NOMO-1 treated with DMSO at 0.1 percent for 48 hours (cell line): ENCODE measurements around the gene RCOR2.
A peak's percentile ranks its signal among the peaks of the same experiment; 100 is the strongest.
"Not testable (repeated sequence)": the region's sequence is repeated elsewhere in the genome, so short reads cannot be mapped to it uniquely, and the experiment has no call there.

Source experiments
- DNase-seq: peaks from one replicate; lab custom pipeline; 2025; ENCODE audit not compliant: unreplicated experiment; lab: John Stamatoyannopoulos, UW

Gene RCOR2

DNA sequence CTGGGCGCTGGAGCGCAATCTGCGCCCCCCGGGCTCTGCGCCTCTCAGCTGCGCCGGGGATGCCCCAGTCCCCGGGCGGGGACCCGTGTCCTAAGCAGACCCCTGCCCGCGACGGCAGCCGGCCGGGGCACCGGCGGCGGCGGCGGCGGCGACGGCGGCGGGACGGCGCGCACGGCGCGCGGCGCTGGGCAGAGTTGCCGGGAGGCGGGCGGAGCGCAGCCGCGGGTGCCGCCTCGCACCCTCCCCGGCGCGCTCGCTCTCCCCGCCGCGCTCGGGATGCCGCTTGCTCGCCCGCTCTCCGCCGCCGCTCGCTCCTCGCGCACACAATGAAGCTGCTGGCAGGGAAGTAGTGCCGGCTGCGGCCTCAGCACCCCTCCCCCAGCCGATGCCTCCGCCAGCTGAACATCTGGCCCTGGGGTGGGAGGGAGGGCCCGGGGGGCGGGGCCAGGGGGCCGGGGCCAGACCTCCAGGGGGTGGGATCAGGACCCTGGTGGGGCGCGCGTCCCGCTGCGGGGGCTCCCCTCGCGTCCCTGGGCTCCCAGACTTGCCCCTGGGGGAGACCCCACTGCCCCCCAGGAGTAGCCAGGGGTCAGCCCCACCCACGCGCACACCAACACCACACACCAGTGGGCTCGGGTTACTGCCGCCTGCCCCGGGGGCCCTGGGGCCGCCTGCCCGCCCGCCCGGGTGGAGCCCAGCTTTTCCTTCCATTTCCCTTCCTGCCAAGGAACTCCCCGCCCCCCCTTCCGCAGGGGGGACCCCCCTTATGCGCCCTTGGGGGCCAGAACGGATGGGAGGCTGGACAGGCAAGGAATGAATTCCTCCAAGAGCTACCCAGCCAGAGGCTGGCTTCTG lies at the start of gene RCOR2:
TSS of gene RCOR2 (minus strand) at position 328 of the 855 bp plus-strand sequence. CDS start 708 bp downstream, outside the sequence.
- DNase-seq, result peak; percentile 64

DNA sequence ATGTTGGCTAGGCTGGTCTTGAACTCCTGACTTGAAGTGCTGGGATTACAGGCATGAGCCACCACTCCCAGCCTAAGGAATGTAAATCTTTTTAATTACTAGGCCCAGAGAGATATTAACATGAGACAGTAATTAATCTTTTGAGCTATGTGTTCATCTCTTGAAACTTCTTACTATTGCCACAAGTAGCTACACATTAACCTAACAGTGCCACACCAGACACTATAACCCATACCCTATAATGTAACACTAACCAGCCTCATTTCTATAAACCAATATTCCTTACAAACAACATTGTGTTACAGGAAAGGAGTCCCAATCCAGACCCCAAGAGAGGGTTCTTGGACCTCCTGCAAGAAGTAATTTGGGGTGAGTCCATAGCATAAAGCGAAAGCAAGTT lies 49.5 kb upstream of the RCOR2 start:
- DNase-seq, result no peak

DNA sequence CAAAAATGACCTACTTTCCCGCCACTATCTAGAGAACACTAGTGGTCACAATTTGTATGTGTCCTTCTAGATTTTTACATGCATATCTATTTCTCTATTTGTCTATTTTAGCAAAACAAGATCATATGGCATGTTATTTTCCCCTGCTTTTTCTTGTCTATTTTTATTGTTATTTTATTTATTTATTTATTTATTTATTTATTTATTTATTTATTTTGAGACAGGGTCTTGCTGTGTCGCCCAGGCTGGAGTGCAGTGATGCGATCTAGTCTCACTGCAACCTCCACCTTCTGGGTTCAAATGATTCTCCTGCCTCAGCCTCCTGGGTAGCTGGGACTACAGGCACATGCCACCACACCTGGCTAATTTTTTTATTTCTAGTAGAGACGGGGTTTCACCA lies 46.9 kb upstream of the RCOR2 start:
- not testable (repeated sequence) for DNase-seq

DNA sequence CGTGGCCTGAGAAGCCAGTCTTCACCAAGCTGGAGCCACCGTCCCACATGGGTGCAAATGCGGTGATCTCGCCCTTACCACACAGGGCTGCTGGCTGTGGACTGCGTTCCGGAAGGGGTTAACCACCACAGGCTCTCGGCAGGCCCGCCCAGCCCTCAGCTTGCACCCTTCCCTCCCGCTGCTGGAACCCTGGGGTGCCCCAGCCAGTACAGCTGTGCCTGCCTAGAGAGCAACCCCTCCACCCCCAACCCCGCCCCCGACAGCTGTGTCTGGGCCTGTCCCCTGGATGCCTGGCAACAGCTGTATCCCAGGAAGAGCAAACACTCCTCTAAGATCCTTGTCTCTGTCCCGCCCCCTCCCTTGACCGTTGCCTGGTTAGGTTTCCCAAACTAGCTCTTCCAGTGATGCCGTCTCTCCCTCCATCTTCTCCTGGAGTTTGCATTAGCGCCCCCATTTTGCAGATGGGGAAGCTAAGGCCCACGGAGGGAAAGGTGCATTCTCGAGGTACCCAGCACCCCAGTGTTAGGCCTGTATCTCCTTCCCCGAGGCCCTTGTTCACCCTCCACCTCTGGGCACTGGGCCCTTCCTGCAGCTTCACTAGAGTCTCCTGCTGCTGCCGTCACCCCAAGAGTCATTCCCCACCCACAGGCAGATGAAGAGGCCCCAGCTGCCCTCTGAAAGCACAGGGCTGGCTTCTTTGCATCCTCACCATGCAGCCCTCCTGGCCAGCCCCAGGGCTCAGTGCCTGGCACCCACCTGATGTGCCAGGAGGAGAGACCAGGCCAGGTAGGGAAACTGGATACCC lies 44.8 kb upstream of the RCOR2 start:
- no peak for DNase-seq

DNA sequence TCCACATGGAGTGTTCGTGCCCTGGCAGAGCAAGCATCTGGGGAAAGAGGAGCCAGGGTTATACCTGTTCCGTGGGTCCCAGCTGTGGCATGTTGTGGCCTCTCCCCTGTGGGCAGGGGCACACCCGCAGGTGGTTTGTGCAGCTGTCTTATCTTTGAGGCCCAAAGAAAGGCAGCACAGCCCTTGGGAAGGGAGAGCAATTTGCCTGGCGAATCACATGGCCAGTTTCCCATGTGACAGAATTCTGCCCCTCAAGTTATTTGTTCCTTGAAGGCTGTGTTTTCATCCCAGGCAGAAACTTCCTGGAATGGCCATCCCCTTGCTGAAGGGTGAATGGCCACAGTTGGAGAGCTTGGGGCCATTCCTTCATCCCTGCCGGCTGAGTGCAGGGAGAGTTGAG lies 41.0 kb upstream of the RCOR2 start:
- DNase-seq, result no peak

DNA sequence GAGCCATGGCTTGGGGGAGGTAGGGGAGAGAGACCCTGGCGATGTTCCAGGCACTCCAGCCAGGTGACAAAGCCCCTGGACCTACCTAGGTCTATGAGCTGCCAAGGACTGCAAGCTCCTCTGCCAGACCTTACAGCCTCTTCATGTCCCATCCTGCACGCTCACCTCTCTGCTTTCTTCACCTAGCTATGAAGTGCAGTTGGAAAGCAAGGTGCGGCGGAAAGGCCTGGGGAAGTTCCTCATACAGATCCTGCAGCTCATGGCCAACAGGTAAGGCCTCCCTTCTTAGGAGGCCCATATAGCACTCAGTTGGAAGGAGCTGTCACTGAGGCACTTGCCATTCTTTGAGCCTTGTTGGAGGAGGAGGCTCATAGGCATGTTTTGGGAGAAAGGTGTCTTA lies 35.6 kb upstream of the RCOR2 start:
- DNase-seq, result no peak

DNA sequence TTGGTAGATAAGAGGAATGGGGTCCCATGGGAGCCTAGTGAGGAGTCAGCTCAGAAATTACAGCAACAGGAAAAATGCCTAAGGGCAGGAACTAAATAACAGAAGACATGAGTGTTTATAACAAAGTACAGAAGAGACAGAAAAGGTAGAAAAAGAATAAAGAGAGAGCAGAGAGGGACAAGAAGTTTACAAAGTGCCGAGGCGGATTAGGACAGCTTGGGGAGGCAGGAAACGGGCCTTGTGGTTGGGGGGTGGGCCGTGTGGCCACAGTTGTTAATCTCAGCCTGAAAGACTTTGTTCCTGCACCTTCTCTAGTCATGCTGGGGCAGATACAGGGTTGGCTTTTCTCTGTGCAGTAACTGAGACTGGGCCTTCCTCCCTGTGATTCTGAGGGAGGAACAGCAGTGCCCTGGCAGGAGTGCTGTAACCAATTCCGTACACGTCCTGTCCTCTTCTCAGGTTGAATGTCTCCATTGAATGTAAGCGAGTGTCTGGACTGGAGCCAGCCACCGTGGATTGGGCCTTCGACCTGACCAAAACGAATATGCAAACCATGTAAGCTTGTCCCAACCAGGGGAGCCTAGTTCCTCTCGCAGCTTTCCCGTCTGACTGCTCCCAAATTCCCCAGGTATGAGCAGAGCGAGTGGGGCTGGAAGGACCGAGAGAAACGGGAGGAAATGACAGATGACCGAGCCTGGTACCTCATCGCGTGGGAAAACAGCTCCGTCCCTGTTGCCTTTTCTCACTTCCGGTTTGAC lies 35.0 kb upstream of the RCOR2 start:
- DNase-seq, result peak; percentile 16

DNA sequence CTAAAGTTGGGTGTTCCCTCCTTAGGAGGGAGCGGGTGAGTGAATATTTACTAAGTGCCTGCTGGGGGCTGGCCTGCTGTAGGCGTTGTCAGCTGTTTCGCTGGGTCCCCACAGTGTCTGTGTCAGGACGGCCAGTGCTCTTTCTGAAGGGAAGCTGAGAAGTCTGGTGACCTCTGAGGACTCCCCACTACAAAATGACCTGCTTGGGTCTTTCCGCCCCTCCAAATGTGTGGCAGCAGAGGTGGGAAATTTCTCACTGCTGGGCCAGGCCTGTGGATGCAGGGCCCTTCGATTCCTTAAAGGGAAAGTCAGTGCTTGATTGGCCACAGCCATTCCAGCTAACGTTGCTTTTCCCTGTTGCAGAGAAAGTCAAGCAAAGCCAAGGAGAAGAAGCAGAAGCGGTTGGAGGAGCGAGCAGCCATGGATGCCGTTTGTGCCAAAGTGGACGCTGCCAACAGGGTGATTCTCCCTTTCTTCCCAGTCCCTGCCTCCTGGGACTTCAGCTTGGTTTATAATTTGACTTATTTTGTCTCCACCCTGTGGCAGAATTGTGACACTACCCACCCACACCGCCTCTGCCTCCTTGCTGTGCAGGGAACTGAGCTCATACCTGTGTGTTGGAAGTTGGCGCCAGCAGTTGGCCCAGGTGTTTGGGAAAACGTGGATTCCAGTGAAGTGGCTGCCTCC lies 28.7 kb upstream of the RCOR2 start:
- DNase-seq, result peak; percentile 19

DNA sequence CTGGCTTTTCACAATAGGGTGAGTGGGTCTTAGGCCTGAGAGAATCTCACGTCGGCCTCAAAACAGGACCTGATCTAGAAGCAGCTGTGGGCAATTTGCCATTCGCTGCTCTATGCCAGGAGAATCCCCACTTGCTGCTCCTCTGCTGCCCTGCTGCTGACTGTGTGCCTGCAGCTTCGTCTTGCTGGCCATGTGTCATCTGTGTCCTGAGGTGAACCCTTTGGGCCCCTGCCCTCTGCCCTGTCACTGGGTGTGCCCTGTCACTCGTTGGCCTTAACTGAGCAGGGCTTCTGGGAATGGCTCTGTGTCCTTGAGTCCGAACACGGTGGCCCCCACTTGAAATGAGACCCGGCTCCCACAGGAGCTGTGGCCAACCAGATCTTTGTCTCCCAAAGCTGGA lies 28.0 kb upstream of the RCOR2 start:
- DNase-seq, result no peak

DNA sequence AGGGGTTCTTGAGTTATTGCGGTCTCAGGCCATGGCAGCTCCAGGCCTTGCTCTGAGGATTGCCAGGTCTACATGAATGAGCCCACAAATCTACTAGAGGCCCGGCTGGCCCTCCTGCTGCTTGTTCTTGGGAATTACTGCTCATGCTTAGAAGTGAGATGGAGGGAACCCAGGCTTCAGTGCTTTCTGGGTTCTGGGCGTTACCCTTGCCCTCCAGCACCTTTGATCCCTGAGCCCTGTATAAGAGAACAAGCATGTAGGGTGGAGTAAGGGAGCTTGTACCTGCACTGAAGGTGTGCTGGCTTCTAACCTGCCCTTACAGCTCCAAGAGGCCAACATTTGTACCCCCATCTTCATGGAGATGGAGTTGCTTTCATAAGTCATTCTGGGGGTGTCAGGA lies 25.8 kb upstream of the RCOR2 start:
- no peak for DNase-seq

DNA sequence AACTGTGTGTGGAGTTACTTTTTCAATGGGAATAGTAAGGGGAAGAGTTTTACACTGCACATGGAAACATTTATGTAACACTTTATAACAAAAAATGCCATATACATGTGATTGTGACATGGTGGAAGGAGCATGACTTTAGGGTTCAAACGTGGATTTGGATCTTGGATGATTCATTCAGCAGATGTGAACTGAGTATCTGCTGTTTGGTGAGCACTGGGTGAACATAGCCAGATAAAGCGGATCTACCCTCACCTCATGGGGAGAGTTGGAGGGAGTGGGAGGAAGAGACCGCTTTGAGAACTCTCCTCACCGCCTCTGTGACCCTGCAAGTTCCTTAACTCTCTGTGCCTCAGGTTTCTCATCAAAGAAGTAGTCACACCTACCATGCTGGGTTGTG lies 24.9 kb upstream of the RCOR2 start:
- DNase-seq, result no peak

DNA sequence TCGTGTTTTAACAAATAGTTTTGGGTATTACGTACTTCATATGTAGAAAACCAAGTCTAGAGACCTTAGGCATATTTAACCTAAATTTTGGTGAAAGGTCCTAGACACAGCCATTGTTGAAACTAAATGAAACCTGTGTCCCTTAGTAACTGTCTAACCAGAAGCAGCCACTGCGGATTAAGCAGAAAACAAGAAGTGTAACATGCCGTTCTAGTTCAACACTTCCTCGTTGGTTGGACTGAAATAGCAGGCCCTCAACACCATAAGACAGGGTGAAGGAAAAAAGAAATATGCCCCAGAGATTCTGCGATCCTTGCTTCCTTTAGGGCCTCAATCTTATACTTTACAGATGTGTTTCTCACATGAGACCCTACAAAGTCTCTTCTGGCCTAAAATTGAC lies 23.8 kb upstream of the RCOR2 start:
- peak; percentile 75 for DNase-seq

DNA sequence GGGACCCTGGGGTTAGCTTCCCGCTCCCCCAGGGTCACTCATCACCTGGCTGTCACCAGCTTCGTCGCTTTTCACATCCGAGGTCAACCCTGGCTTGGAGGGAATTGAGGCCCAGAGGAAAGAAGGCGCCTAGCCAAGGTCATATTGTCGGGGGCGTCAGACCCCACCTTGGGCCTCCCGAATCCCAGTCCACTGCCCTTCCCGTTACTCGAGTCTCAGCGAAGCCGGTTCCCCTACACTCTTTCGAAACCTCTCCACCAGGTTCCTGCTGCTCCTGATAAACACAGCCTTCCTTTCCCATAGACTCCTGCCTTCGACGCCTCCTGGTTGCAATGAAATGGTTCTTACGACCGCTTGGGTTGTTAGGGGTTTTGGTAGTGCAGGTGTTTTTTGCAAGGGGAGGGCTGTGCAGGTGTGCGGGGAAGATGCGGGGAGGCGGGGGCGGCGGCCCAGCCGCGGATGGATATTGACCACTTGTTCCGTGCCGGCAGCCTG lies 22.5 kb upstream of the RCOR2 start:
- DNase-seq, result no peak

DNA sequence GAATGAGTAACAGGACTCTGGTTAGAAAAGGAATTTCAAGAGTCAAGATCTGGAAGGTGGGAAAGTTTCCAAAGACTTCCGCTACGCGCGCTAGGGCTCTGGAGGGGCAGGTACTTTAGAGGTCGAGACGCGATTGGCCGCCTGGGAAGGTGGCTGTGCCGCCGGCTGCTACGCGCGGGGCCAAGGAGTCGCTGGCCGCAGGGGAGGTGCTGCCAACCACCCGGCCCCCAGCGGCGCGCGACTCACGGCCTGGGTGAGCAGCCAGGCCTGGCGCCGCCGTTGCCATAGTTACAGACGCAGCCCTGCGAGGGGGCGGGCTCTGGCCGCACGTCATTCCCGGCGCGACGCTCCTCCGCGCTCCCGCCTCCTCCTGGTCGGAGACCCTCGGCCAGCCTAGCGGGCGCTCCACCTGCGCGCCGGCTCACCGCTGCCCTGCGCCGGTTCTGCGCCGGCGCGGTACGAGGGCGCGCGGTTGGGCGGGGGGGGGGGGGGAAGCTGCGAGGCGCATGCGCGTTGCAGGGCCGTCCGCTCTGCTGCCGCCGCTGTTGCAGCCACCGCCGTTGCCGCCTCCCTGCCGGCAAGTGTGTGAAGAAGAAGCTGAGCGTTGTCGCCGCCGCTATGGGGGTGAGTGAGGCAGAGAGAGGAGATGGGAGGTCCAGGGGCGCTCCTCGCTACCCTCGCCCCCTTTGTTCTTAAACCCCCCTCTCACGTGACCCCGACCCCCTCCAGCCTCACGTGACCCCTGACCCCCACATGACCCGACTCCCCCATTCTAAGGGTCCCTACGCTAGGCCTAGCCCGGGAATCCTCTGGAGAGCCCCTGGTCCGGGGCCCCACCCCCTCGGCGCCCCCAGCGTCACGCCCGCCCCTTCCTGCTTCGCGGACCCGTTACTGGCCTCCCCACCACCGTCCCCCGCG lies 21.8 kb upstream of the RCOR2 start, which contains the start of gene NAA40:
TSS of gene NAA40 (plus strand) at position 524 of the 918 bp plus-strand sequence. CDS start at position 619, 95 bp downstream.
- DNase-seq, result peak; percentile 98

DNA sequence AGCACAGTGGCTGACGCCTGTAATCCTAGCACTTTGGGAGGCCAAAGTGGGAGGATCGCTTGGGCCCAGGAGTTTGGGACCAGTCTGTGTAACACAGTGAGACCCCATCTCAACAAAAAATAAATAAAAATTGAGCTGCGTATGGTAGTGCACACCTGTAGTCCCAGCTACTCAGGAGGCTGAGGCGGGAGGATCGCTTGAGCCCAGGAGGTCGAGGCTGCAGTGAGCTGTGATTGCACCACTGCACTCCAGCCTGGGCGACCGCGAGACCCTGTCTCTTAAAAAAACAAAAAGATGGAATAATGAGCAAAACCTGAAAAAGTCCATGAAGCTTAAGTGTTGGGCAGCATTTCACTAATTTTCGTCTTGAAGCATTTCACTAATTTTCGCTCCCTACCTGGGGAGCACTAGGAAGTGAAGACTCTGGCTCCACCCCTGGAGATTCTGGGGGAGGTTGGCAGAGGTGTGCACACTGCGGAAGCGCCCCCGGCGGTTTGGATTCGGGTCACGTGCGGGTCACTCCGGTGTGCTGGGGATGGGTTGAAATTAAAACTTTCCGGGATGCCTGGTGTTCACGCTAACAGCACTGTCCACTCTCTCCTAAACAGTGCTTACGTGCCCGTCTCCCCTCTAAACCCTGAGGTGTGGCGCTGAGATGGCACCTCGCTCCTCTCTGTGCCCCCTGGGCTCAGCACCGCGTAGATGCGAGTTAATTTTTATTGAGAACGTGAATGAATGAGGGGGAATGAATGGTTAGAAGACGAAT lies 20.9 kb upstream of the RCOR2 start:
- DNase-seq, result no peak

DNA sequence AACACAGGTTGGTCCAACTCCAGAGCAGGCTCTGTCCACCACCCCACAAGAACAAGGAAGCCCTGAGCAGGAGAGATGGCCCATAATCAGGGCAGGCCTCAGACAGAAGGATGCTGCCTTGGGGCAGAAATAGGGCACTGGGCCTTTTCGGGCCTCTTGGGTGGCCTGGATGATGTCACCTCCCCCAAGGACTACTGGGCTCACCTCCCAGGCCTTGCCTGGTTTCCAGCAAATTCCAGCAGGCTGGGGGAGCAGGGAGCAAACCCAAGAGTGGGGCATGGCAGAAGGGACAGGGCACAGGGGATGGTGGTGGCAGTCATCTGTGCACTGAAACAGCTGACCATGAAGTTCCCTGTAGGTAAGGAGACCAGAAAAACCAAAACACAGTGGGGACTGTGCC lies 16.5 kb upstream of the RCOR2 start:
- no peak for DNase-seq

DNA sequence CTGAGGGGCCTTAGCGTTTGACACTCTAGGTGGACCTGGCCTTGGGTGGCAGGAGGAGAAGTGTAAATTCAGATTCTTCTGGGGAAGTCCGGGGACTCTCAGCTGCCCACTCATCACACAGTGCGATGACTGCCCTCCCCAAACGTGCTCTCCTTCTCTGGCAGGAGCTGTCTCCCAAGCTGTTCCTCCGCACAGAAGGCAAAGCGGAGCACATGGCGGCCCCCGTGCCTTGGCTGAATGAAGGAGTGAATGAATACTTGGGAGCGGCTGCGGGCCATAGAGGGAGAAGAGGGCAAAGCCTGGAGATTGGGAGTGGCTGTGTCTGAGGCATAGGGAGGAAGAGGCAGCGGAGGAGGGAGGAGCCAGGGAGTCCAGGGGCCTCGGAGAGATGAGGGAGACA lies 14.9 kb upstream of the RCOR2 start:
- DNase-seq, result no peak

DNA sequence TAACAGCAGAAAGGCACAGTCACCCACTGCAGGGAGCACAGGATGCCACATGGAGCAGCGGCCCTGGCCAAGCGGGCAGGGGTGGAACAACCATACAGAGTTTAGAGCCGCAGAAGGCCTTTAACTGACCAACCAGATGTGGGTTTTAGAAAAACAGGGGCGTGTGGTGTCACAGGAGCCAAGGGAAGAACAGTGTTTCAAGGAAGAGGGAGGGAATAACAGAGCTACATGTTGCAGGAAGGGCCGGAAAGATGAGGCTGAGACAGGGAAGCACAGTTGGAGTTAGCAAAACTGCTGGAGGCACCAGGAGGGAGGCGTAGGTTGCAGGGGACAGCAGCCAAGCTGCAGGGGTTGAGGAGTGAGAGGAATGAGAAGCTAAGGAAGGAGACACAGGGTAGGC lies 14.1 kb upstream of the RCOR2 start:
- DNase-seq, result no peak

DNA sequence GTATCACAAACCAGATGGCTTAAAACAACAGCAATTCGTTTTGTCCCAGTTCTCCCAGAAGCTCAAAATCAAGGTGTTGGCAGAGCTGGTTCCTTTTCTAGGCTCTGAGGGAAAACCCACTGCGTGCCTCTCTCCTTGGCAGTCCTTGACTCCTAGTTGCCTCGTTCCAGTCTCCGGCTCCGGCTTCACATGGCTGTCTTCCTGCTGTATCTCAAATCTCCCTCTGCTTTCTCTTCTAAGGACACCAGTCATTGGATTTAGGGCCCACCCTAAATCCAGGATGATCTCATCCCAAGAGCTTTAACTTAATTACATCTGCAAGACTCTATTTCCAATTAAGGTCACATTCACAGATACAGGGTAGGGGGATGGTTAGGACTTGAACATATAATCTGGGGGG lies 12.7 kb upstream of the RCOR2 start:
- DNase-seq, result no peak
